Stimulated activated CD4-positive, alpha-beta T cell treated with anti-CD3 and anti-CD28 coated beads, Interleukin-1b, Interleukin-23, amount 100 ng/mL, for 24 hours (primary cell): ENCODE results near the gene SLC9A9.
"Not testable (repeated sequence)": the region's sequence is repeated elsewhere in the genome, so short reads cannot be mapped to it uniquely, and the experiment has no call there.

Experiments
- DNase-seq, 4 experiments: peaks; one replicate each; pipeline ENCODE4 v3.0.0-alpha.2; 2020; ENCODE audit warnings: low read depth in 4 of 4, low spot score in 1 of 4

SLC9A9 gene

GRCh38 chr3:143567823-143568222 is 280.4 kb downstream of the SLC9A9 start:
- DNase-seq, result no peak

DNA sequence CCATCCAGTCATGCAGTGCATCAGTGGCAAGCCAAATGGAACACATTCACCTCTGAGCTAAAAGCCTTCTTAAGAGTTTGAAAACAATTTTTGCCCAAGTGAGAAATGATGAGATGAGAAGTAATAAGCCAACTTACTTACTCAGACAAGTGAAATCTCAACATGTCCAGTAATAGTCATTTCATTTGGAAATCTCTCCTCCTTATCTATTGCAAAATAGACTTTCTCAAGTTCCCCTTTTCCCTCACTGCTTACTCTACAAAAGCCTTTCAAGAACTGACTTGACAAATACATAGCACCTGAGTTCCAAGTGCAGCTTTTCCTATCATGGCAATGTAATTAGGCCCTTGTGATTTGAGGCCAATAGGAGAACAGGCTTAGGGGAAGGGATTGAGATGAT is 282.3 kb downstream of the SLC9A9 start:
- DNase-seq, result no peak

GRCh38 chr3:143563786-143564185 is 284.5 kb downstream of the SLC9A9 start:
- DNase-seq, result no peak

GRCh38 chr3:143562789-143563188 is 285.5 kb downstream of the SLC9A9 start:
- no peak for DNase-seq

DNA sequence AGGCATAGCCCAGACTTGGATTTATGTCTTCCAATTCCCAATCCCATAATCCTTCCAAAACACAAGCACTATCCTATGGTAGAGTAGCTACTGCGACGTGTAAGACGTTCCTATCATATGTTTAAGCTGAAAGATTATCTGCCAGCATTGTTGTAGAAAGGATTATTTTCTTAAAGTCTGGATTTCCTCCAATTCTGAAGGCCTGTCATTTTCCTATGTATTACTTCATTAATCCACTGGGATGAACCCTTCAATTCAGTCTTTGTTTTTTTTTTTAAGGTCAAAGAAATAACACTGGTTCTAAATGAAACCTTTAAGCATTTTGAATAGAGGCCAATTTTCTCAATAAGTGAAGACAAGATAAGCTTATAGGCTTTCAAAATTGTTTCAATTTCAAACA is 289.0 kb downstream of the SLC9A9 start:
- DNase-seq, result no peak

GRCh38 chr3:143552851-143553250 is 295.4 kb downstream of the SLC9A9 start:
- no peak for DNase-seq

DNA sequence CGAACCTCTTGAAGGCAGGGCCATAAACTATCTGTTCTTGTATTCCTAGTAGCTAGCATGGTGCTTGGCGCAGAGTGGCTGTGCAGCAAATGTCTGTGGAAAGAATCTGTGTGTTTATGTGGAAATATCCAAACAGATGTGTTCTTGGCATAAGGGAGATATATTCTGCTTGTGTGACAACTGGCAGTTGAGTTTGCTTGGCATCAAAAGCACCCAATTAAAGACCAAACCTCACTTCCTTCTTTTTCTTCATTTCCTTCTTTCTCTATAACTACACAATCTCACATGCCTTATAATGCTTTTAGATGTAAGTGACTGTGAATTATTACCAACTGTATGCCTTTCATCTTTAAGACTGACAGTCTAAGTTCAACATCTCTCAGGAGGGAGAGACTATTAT is 296.5 kb downstream of the SLC9A9 start:
- no peak for DNase-seq

DNA sequence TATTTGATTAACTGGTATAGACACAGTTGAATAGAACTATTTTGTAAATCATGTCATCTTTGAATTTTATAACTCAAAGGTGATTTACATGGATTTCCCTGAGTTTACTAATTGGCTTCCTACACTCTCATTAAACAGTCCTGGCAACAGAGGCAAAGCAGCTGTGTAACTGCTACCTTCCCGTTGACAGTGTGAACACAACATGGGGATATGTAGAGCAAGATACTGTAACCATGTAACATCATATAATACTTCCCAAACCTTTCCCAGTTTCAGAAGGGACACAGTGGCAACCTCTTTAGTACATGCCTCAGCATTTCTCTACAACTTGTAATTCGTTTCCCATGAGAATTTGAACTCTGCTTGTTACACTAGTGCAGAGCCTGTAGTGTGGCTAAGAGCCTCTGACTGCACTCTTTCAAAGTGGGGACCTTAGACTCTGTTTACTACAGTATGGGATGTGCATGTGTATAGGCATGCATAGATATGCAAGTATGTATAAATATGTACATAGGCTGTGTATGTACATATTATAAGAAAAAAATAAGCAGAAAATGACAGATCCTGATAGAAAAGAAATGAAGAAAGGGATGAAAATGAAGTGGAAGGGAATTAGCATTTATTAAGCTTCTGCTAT is 299.3 kb downstream of the SLC9A9 start:
- DNase-seq, result no peak

- no peak for DNase-seq
Observed at GRCh38 chr3:143548393-143548792, 299.9 kb downstream of the SLC9A9 start.

GRCh38 chr3:143538577-143538981 is 309.7 kb downstream of the SLC9A9 start:
- DNase-seq, result no peak

- DNase-seq, result no peak
Observed at GRCh38 chr3:143538061-143538460, 310.2 kb downstream of the SLC9A9 start.

- DNase-seq, result no peak
Observed at GRCh38 chr3:143536817-143537535, 311.3 kb downstream of the SLC9A9 start.

- no peak for DNase-seq
Observed at GRCh38 chr3:143535994-143536784, 312.1 kb downstream of the SLC9A9 start.

DNA sequence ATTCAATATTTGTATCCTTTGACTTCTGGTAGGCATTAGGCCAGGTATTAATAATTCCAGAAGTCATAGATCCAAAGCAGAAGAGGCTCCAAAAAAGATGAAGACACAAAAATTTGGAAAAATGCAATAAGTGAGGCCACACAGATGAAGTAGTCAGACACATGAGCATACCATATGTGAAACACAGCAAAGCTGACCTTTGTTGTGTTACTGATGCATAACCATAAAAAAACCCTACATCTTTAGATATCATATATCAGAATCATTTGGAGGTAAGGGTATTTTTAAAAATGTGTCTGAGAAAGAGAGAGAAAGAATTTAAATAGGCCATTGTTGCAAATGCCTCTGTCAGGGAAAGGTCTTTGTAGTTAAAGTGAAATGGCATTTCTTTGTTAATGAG is 314.9 kb downstream of the SLC9A9 start:
- DNase-seq, result no peak

DNA sequence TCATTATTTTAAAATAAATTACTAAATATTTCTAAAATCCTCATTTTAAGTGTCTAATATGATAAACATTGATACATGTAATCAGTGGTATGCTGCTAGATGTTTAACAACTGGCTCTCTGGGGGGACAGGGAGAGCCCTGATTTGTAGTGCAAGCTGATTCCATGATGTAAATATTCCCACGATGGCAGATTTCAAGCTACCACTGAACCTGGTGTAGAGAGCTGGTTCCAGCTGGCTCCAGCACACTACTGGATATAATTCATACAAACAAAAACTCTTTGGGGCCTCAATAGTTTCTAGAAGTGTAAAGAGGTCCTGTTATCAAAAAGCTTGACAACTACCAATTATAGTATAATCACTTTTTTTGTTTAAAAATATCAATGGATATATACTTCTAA is 316.2 kb downstream of the SLC9A9 start:
- DNase-seq, result no peak

DNA sequence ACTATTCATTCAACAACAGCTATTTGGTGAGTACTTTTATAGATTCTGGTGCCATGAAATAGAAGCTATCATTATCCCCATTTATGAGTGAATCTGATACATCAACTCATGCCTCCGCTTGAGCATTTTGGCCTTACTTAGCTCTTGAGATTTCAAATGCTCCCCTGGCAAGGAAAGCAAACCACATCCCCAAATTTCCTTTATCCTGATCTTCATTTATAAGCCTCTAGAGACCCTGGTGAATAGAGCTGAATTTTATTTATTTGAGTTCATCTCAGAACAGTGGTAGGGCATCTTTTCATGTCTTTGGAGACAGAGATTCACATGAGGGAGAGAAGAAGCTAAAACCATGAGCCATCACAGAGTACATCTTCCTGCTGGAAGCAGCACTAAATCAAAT is 317.2 kb downstream of the SLC9A9 start:
- DNase-seq, result no peak

- no peak for DNase-seq
Observed at GRCh38 chr3:143529798-143530197, 318.5 kb downstream of the SLC9A9 start.

DNA sequence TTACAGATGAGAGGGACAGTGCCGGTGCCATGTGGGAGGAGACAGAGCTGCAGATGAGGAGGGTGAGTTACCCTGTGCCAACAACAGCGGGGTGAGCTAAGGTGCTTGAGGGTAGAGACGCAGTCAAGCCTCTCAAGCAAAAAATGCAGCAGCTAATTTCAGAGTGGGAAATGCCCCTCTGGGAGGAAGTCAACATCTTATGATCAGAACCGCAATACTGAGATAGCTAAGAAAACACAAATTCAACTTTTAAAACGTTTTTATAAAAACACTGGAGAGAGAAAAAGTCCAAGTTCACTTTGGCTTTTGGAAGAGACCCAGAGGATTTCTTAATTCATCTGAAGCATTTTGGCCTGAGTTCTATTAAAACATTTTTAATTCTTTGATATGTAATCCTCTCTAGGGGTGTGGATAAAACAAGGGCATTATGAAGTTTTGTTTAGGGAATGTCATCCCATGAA is 319.2 kb downstream of the SLC9A9 start:
- DNase-seq, result no peak

GRCh38 chr3:143526011-143526545 is 322.2 kb downstream of the SLC9A9 start:
- DNase-seq, result no peak

GRCh38 chr3:143525408-143525807 is 322.9 kb downstream of the SLC9A9 start:
- no peak for DNase-seq

- no peak for DNase-seq
Observed at GRCh38 chr3:143521803-143522202, 326.5 kb downstream of the SLC9A9 start.

GRCh38 chr3:143517131-143517530 is 331.1 kb downstream of the SLC9A9 start:
- not testable (repeated sequence) for DNase-seq
